Measurements from ENCODE around the gene PIM2.

GRCh38 chrX:48904180-48904579 is 14.6 kb downstream of the PIM2 start:
- TF ChIP-seq CTCF (conservative IDR thresholded peaks at IDR 0.05) (no peak), ZFX (IDR thresholded peaks at IDR 0.05) (no peak)
